GM18519 (cell line): ENCODE results near the gene ZSWIM5.
"Not testable (repeated sequence)": the region's sequence is repeated elsewhere in the genome, so short reads cannot be mapped to it uniquely, and the experiment has no call there.

Experiments
- ATAC-seq: cut with Tn5 transposase; IDR thresholded peaks from one replicate; pipeline ENCODE4 v1.9.1; 2021; ENCODE audit warnings: mild to moderate bottlenecking, moderate library complexity; ENCODE audit not compliant: unreplicated experiment, low FRiP score

ZSWIM5 gene

GRCh38 chr1:45097944-45098343 lies 108.5 kb downstream of the ZSWIM5 start:
- no peak for ATAC-seq

- no peak for ATAC-seq
These were observed 109.3 kb downstream of the ZSWIM5 start for GRCh38 chr1:45097079-45097478.

- ATAC-seq = no peak
These were observed 111.0 kb downstream of the ZSWIM5 start for GRCh38 chr1:45095450-45095849.

GRCh38 chr1:45094371-45094770 lies 112.0 kb downstream of the ZSWIM5 start:
- not testable (repeated sequence) for ATAC-seq

GRCh38 chr1:45093334-45093733 lies 113.1 kb downstream of the ZSWIM5 start:
- no peak for ATAC-seq

- ATAC-seq = no peak
These were observed 116.7 kb downstream of the ZSWIM5 start for GRCh38 chr1:45089711-45090110.

GRCh38 chr1:45084562-45084961 lies 121.8 kb downstream of the ZSWIM5 start:
- no peak for ATAC-seq

- ATAC-seq = no peak
These were observed 126.9 kb downstream of the ZSWIM5 start for GRCh38 chr1:45079533-45079932.

- ATAC-seq = not testable (repeated sequence)
These were observed 129.4 kb downstream of the ZSWIM5 start for GRCh38 chr1:45076959-45077358.

GRCh38 chr1:45071567-45071966 lies 134.8 kb downstream of the ZSWIM5 start:
- ATAC-seq = no peak

- no peak for ATAC-seq
These were observed 138.6 kb downstream of the ZSWIM5 start for GRCh38 chr1:45067806-45068205.

GRCh38 chr1:45065083-45065482 lies 141.3 kb downstream of the ZSWIM5 start:
- no peak for ATAC-seq

- not testable (repeated sequence) for ATAC-seq
These were observed 143.9 kb downstream of the ZSWIM5 start for GRCh38 chr1:45062463-45062862.

- no peak for ATAC-seq
These were observed 146.6 kb downstream of the ZSWIM5 start for GRCh38 chr1:45059829-45060228.

- no peak for ATAC-seq
These were observed 148.9 kb downstream of the ZSWIM5 start for GRCh38 chr1:45057542-45057941.

GRCh38 chr1:45051005-45051772 lies 155.2 kb downstream of the ZSWIM5 start:
- ATAC-seq = no peak

GRCh38 chr1:45047032-45047431 lies 159.4 kb downstream of the ZSWIM5 start:
- no peak for ATAC-seq

- no peak for ATAC-seq
These were observed 161.5 kb downstream of the ZSWIM5 start for GRCh38 chr1:45044916-45045315.

GRCh38 chr1:45043094-45043493 lies 163.3 kb downstream of the ZSWIM5 start:
- no peak for ATAC-seq

GRCh38 chr1:45040297-45040696 lies 166.1 kb downstream of the ZSWIM5 start:
- no peak for ATAC-seq

- ATAC-seq = no peak
These were observed 167.6 kb downstream of the ZSWIM5 start for GRCh38 chr1:45038661-45039364.

GRCh38 chr1:45038240-45038639 lies 168.2 kb downstream of the ZSWIM5 start:
- no peak for ATAC-seq
